ENCODE measurements around the gene CKAP2L.

The CKAP2L gene

DNA sequence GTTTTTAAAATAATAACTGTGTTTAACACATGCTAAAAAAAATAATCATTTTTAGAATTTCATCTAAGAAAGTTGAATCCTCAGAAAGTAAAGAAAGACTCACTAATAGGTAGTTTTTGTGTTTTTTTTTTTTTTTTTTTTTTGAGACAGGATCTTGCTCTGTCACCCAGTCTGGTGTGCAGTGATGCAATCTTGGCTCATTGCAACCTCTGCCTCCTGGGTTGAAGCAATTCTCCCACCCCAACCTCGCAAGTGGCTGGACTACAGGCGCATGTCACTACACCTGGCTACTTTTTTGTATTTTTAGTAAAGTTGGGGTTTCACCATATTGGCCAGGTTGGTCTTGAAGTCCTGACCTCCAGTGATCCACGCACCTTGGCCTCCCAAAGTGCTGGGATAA, 7.1 kb downstream of the CKAP2L start:
- Histone ChIP-seq H3K27me3 (ENCODE audit: control insufficient read depth, insufficient read depth, low read length) (no peaks in the 10 kb centered on the region), H3K9me3 (ENCODE audit: control insufficient read depth, insufficient read depth, low read length) (no peaks in the 10 kb centered on the region), H3K4me3 (ENCODE audit: low read depth, low read length) (no peak overlapping the region), H3K27ac (ENCODE audit: low read depth, low read length) (no peak overlapping the region), H3K36me3 (ENCODE audit: control insufficient read depth, insufficient read depth, low read length) (peaks cover 89% of the 10 kb centered on the region), H3K4me1 (ENCODE audit: control insufficient read depth, insufficient read depth, low read length) (no peaks in the 10 kb centered on the region), H3K9ac (ENCODE audit: low read depth, low read length) (no peak overlapping the region)

- Histone ChIP-seq H3K27me3 (ENCODE audit: control insufficient read depth, insufficient read depth, low read length) (no peaks in the 10 kb centered on the region), H3K4me3 (ENCODE audit: low read depth, low read length) (no peak overlapping the region), H3K9me3 (ENCODE audit: control insufficient read depth, insufficient read depth, low read length) (no peaks in the 10 kb centered on the region), H3K4me1 (ENCODE audit: control insufficient read depth, insufficient read depth, low read length) (no peaks in the 10 kb centered on the region), H3K27ac (ENCODE audit: low read depth, low read length) (no peak overlapping the region), H3K9ac (ENCODE audit: low read depth, low read length) (no peak overlapping the region), H3K36me3 (ENCODE audit: control insufficient read depth, insufficient read depth, low read length) (peaks cover 90% of the 10 kb centered on the region)
These were observed 8.2 kb downstream of the CKAP2L start for GRCh38 chr2:112756207-112756606.

DNA sequence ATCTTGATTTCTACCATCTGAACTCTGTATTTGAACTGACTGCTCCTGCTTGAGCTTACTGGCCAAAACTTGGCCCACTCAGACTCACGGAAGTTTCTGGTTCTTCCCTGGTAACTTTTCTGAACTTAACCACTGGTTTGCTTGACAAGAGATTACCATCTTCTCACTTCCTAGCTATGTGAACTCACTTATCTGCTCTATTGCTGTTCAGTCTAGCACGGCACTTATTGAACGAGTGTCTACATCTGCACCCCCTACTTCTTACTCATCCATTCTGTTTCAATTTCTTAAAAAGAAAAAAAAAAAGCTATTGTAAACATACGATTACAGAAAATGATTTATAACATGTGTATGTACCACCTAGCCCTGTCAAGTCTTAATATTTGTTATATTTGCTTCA, 9.0 kb downstream of the CKAP2L start:
- no peaks in the 10 kb centered on the region for H3K4me1 ChIP-seq (ENCODE audit: control insufficient read depth, insufficient read depth, low read length)
- H3K9ac ChIP-seq (ENCODE audit: low read depth, low read length) = no peak overlapping the region
- no peak overlapping the region for H3K4me3 ChIP-seq (ENCODE audit: low read depth, low read length)
- H3K27me3 ChIP-seq (ENCODE audit: control insufficient read depth, insufficient read depth, low read length) = no peaks in the 10 kb centered on the region
- H3K36me3 ChIP-seq (ENCODE audit: control insufficient read depth, insufficient read depth, low read length) = peaks cover 92% of the 10 kb centered on the region
- no peak overlapping the region for H3K27ac ChIP-seq (ENCODE audit: low read depth, low read length)
- H3K9me3 ChIP-seq (ENCODE audit: control insufficient read depth, insufficient read depth, low read length) = no peaks in the 10 kb centered on the region

GRCh38 chr2:112754564-112754963, 9.8 kb downstream of the CKAP2L start:
- H3K4me1 ChIP-seq (ENCODE audit: control insufficient read depth, insufficient read depth, low read length) = 0 out of 2 replicates have a peak, but pooled peaks cover 3% of the 10 kb centered on the region
- no peak overlapping the region for H3K9ac ChIP-seq (ENCODE audit: low read depth, low read length)
- no peak overlapping the region for H3K4me3 ChIP-seq (ENCODE audit: low read depth, low read length)
- no peak overlapping the region for H3K27ac ChIP-seq (ENCODE audit: low read depth, low read length)
- no peaks in the 10 kb centered on the region for H3K9me3 ChIP-seq (ENCODE audit: control insufficient read depth, insufficient read depth, low read length)
- no peaks in the 10 kb centered on the region for H3K27me3 ChIP-seq (ENCODE audit: control insufficient read depth, insufficient read depth, low read length)
- peaks cover 91% of the 10 kb centered on the region for H3K36me3 ChIP-seq (ENCODE audit: control insufficient read depth, insufficient read depth, low read length)

GRCh38 chr2:112752667-112753066, 11.7 kb downstream of the CKAP2L start:
- H3K9ac ChIP-seq (ENCODE audit: low read depth, low read length) = no peak overlapping the region
- no peaks in the 10 kb centered on the region for H3K27me3 ChIP-seq (ENCODE audit: control insufficient read depth, insufficient read depth, low read length)
- no peak overlapping the region for H3K27ac ChIP-seq (ENCODE audit: low read depth, low read length)
- 0 out of 2 replicates have a peak, but pooled peaks cover 3% of the 10 kb centered on the region for H3K4me1 ChIP-seq (ENCODE audit: control insufficient read depth, insufficient read depth, low read length)
- no peaks in the 10 kb centered on the region for H3K9me3 ChIP-seq (ENCODE audit: control insufficient read depth, insufficient read depth, low read length)
- no peak overlapping the region for H3K4me3 ChIP-seq (ENCODE audit: low read depth, low read length)
- H3K36me3 ChIP-seq (ENCODE audit: control insufficient read depth, insufficient read depth, low read length) = peaks cover 74% of the 10 kb centered on the region

- no peak overlapping the region for H3K9ac ChIP-seq (ENCODE audit: low read depth, low read length)
- no peak overlapping the region for H3K27ac ChIP-seq (ENCODE audit: low read depth, low read length)
- no peak overlapping the region for H3K4me3 ChIP-seq (ENCODE audit: low read depth, low read length)
- no peaks in the 10 kb centered on the region for H3K9me3 ChIP-seq (ENCODE audit: control insufficient read depth, insufficient read depth, low read length)
- peaks cover 72% of the 10 kb centered on the region for H3K36me3 ChIP-seq (ENCODE audit: control insufficient read depth, insufficient read depth, low read length)
- 0 out of 2 replicates have a peak, but pooled peaks cover 3% of the 10 kb centered on the region for H3K4me1 ChIP-seq (ENCODE audit: control insufficient read depth, insufficient read depth, low read length)
- no peaks in the 10 kb centered on the region for H3K27me3 ChIP-seq (ENCODE audit: control insufficient read depth, insufficient read depth, low read length)
These were observed 12.8 kb downstream of the CKAP2L start for GRCh38 chr2:112751451-112752197.

DNA sequence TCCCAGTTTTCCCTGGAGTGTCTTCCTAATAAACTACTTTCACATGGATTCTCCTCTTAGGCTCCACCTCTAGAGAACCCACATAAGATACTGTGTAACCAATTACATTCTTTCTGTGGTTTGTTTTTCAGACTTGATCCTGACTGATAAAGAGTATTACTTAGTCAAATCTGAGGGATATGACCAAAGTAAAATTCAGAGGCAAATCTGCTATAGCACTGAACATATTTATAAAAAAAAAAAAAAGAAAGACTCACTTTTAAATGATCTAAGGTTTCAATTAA, 13.9 kb downstream of the CKAP2L start:
- no peaks in the 10 kb centered on the region for H3K27me3 ChIP-seq (ENCODE audit: control insufficient read depth, insufficient read depth, low read length)
- peaks cover 71% of the 10 kb centered on the region for H3K36me3 ChIP-seq (ENCODE audit: control insufficient read depth, insufficient read depth, low read length)
- H3K9me3 ChIP-seq (ENCODE audit: control insufficient read depth, insufficient read depth, low read length) = no peaks in the 10 kb centered on the region
- H3K4me1 ChIP-seq (ENCODE audit: control insufficient read depth, insufficient read depth, low read length) = 0 out of 2 replicates have a peak, but pooled peaks cover 3% of the 10 kb centered on the region
- H3K9ac ChIP-seq (ENCODE audit: low read depth, low read length) = no peak overlapping the region
- no peak overlapping the region for H3K27ac ChIP-seq (ENCODE audit: low read depth, low read length)
- H3K4me3 ChIP-seq (ENCODE audit: low read depth, low read length) = no peak overlapping the region

- no peaks in the 10 kb centered on the region for H3K27me3 ChIP-seq (ENCODE audit: control insufficient read depth, insufficient read depth, low read length)
- H3K27ac ChIP-seq (ENCODE audit: low read depth, low read length) = no peak overlapping the region
- H3K4me3 ChIP-seq (ENCODE audit: low read depth, low read length) = no peak overlapping the region
- peaks cover 68% of the 10 kb centered on the region for H3K36me3 ChIP-seq (ENCODE audit: control insufficient read depth, insufficient read depth, low read length)
- no peak overlapping the region for H3K9ac ChIP-seq (ENCODE audit: low read depth, low read length)
- H3K4me1 ChIP-seq (ENCODE audit: control insufficient read depth, insufficient read depth, low read length) = 0 out of 2 replicates have a peak, but pooled peaks cover 3% of the 10 kb centered on the region
- no peaks in the 10 kb centered on the region for H3K9me3 ChIP-seq (ENCODE audit: control insufficient read depth, insufficient read depth, low read length)
These were observed 14.5 kb downstream of the CKAP2L start for GRCh38 chr2:112749755-112750559.

DNA sequence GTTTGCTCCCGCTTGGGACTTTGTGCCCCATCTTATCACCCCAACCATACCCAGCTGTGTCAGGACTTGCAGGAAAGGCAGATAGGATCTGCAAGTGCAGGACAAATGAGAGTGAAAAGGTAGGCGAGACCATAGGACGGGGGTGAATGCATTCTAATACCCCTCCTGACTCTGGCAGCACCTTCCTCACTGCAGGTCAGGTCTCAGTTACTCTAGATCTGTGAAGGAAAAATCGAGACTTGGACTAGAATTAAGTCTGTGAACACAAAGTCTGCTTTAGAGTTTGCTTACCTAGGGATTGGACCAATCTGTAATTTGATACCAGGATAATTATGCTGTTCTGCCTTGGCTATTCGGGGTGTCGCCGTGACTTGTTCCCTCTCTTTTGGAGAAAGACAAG, 23.9 kb downstream of the CKAP2L start:
- no peak overlapping the region for H3K27ac ChIP-seq (ENCODE audit: low read depth, low read length)
- no peaks in the 10 kb centered on the region for H3K27me3 ChIP-seq (ENCODE audit: control insufficient read depth, insufficient read depth, low read length)
- H3K36me3 ChIP-seq (ENCODE audit: control insufficient read depth, insufficient read depth, low read length) = peaks cover 71% of the 10 kb centered on the region
- H3K9ac ChIP-seq (ENCODE audit: low read depth, low read length) = no peak overlapping the region
- no peaks in the 10 kb centered on the region for H3K9me3 ChIP-seq (ENCODE audit: control insufficient read depth, insufficient read depth, low read length)
- H3K4me1 ChIP-seq (ENCODE audit: control insufficient read depth, insufficient read depth, low read length) = no peaks in the 10 kb centered on the region
- no peak overlapping the region for H3K4me3 ChIP-seq (ENCODE audit: low read depth, low read length)

DNA sequence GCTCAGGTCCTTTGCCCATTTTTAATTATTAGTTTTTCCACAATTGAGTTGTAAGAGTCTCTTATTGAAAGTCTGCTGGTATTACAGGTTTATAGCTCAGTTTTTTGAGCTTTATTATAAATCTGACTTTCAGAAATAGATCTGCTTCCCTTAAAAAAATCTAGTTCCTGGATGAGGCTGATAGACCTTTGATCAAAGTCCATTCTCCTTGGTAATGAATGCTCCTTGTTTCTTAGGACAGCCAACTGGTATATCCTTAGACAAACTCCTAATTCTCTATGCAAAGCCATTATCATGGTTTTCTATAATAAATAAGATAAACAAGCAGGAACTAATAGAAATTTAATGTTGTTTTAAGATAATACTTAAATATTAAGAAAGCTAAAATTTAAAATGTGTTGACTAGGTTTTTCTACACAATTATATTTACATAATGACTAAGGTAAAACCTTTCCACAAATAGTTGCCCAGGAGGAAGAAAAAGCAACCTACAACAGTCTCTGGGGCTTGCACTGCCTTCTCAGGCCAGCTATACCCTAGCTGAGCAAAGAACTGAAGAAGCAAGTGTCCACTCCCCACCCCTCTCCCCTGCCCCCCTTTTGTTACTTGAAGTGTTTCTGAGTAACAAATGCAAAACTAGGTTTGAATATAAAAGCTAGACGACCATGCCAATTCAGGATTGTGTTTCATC, 26.7 kb downstream of the CKAP2L start:
- H3K4me1 ChIP-seq (ENCODE audit: control insufficient read depth, insufficient read depth, low read length) = no peaks in the 10 kb centered on the region
- no peak overlapping the region for H3K9ac ChIP-seq (ENCODE audit: low read depth, low read length)
- H3K4me3 ChIP-seq (ENCODE audit: low read depth, low read length) = no peak overlapping the region
- H3K9me3 ChIP-seq (ENCODE audit: control insufficient read depth, insufficient read depth, low read length) = no peaks in the 10 kb centered on the region
- no peak overlapping the region for H3K27ac ChIP-seq (ENCODE audit: low read depth, low read length)
- H3K36me3 ChIP-seq (ENCODE audit: control insufficient read depth, insufficient read depth, low read length) = peaks cover 54% of the 10 kb centered on the region
- H3K27me3 ChIP-seq (ENCODE audit: control insufficient read depth, insufficient read depth, low read length) = no peaks in the 10 kb centered on the region

DNA sequence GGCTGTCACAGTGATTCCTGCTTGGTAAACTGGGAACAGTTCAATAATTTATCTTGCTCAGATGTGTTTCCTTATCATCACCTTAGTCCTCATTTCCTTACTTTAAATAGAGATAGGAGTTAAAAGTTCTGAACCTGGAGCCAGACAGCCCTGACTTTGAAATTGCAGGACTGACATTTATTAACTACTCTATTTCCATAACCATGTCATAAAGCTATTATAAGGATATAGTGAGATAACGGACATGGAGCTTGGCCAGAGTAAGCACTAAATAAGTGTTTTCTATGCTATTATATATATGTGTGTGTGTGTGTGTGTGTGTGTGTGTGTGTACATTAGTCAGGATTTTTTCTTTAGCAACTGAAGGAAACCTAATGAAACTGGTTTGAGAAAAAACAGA, 30.5 kb downstream of the CKAP2L start:
- Histone ChIP-seq H3K4me1 (ENCODE audit: control insufficient read depth, insufficient read depth, low read length) (no peaks in the 10 kb centered on the region), H3K4me3 (ENCODE audit: low read depth, low read length) (no peak overlapping the region), H3K9me3 (ENCODE audit: control insufficient read depth, insufficient read depth, low read length) (no peaks in the 10 kb centered on the region), H3K27ac (ENCODE audit: low read depth, low read length) (no peak overlapping the region), H3K9ac (ENCODE audit: low read depth, low read length) (no peak overlapping the region), H3K36me3 (ENCODE audit: control insufficient read depth, insufficient read depth, low read length) (peaks cover 16% of the 10 kb centered on the region), H3K27me3 (ENCODE audit: control insufficient read depth, insufficient read depth, low read length) (no peaks in the 10 kb centered on the region)

All from HUES48 (cell line).